ENCODE results near the gene PHLDB2.

- TF ChIP-seq CTCF (IDR thresholded peaks at IDR 0.05) (no peak), POLR2A (IDR thresholded peaks at IDR 0.05) (no peak)
Observed at GRCh38 chr3:111956995-111957734, 98.1 kb downstream of the PHLDB2 start.

All from heart left ventricle (tissue), 13 donors.